Thyroid gland (tissue), 4 donors: ENCODE measurements around the gene FIGNL2.

Experiments used
- CTCF ChIP-seq, 6 experiments: fragments of 200-600 bp in 3 of 6; fragments of 450-650 bp in 3 of 6; sonication (generic) in 3 of 6; IDR thresholded peaks; one replicate each; pipeline ENCODE4 v1.5.1; 2016 to 2019; ENCODE audit warnings: antibody characterized with exemption in 6 of 6, mild to moderate bottlenecking in 2 of 6, inconsistent platforms in 1 of 6, moderate library complexity in 1 of 6
- POLR2A ChIP-seq, 2 donors: fragments of 450-650 bp; IDR thresholded peaks; one replicate each; pipeline ENCODE4 v1.6.1; 2017; ENCODE audit warnings: antibody characterized with exemption in 2 of 2, mild to moderate bottlenecking in 2 of 2, moderate library complexity in 1 of 2

DNA sequence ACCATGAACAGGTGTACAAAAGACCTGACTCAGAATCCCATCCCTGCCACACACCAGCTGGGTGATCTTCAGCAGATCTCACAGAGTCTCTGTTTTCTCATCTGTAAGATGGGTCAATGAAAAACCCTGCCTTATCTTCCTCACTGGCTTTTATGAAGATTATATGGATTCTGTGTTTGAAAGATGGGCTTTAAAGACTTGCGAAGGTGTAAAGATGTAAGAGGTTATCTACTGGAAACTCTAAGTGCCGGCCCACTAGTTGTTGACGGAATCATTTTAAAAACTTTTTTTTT, 24.1 kb upstream of the FIGNL2 start:
- TF ChIP-seq CTCF (IDR thresholded peaks at IDR 0.05) (no peak), POLR2A (IDR thresholded peaks at IDR 0.05) (no peak)
